Smooth muscle cell (in vitro differentiated cells): ENCODE results near the gene CHAMP1. TPM values are rescaled to one million over a fixed set of nuclear protein-coding genes. Genes with fewer than 3 reads are reported as not detected.

Experiments
- DNase-seq: peaks from one replicate; lab custom pipeline; 2025; ENCODE audit not compliant: unreplicated experiment; lab: John Stamatoyannopoulos, UW
- H2AFZ ChIP-seq: fragments of 200-600 bp; sonication (generic); 2 replicates; pipeline ENCODE4 v1.6.0; 2016; ENCODE audit warnings: antibody characterized with exemption, low read depth, mild to moderate bottlenecking
- H3F3A ChIP-seq: fragments of 200-600 bp; sonication (generic); 2 replicates; pipeline ENCODE4 v1.6.0; 2017; ENCODE audit warnings: antibody characterized with exemption, low read depth
- H3K27ac ChIP-seq: fragments of 200-600 bp; sonication (generic); 2 replicates; pipeline ENCODE4 v1.5.1; 2016; ENCODE audit warnings: low read depth, mild to moderate bottlenecking
- H3K27me3 ChIP-seq: fragments of 200-600 bp; sonication (generic); 2 replicates; pipeline ENCODE4 v1.6.1; 2016; ENCODE audit warnings: low read depth, mild to moderate bottlenecking
- H3K36me3 ChIP-seq: fragments of 200-600 bp; sonication (generic); 2 replicates; pipeline ENCODE4 v1.5.1; 2016; ENCODE audit warnings: low read depth
- H3K4me1 ChIP-seq: fragments of 200-600 bp; sonication (generic); 2 replicates; pipeline ENCODE4 v1.5.1; 2016; ENCODE audit warnings: low read depth
- H3K4me2 ChIP-seq: fragments of 200-600 bp; sonication (generic); 2 replicates; pipeline ENCODE4 v1.6.0; 2016; ENCODE audit warnings: mild to moderate bottlenecking
- H3K4me3 ChIP-seq: fragments of 200-600 bp; sonication (generic); 2 replicates; pipeline ENCODE4 v1.5.1; 2016; ENCODE audit warnings: mild to moderate bottlenecking
- H3K79me2 ChIP-seq: fragments of 200-600 bp; sonication (generic); 2 replicates; pipeline ENCODE4 v1.6.0; 2016; ENCODE audit warnings: low read depth, mild to moderate bottlenecking
- H3K9ac ChIP-seq: fragments of 200-600 bp; sonication (generic); 2 replicates; pipeline ENCODE4 v1.6.0; 2016; ENCODE audit warnings: low read depth
- H3K9me3 ChIP-seq: fragments of 200-600 bp; sonication (generic); replicated peaks from 2 replicates; pipeline ENCODE4 v1.5.1; 2016; ENCODE audit warnings: low read depth
- H4K20me1 ChIP-seq: fragments of 200-600 bp; sonication (generic); 2 replicates; pipeline ENCODE4 v1.6.0; 2016; ENCODE audit warnings: low read depth
- WGBS: methylation state at CpG from one replicate; pipeline ENCODE4 v1.1.7; 2016; ENCODE audit warnings: low lambda C conversion rate; 5-methylcytosine and 5-hydroxymethylcytosine counted together
- polyA plus RNA-seq: library from polyadenylated mRNA; unstranded; fragments of >200 nt; fragmentation: Nextera tagmentation; extraction: Ambion mirVana; gene quantifications from 2 replicates; pipeline ENCODE4 v1.2.1, GENCODE V29; 2016
- total RNA-seq: library from RNA; depleted of rRNA; stranded (reverse); fragments of >200 nt; gene quantifications from 2 replicates; pipeline ENCODE4 v1.2.3, GENCODE V29; 2014
- TF ChIP-seq, protein P1 (sequence below): fragments of 200-600 bp; sonication (generic); IDR thresholded peaks from 2 replicates; pipeline ENCODE4 v1.5.1; 2017; ENCODE audit warnings: borderline replicate concordance, mild to moderate bottlenecking, antibody characterized with exemption; ENCODE audit not compliant: insufficient read depth, poor library complexity, severe bottlenecking

The CHAMP1 gene
- total and polyA plus RNA-seq, 2 experiments from 2014 or later = 12.1 to 20.6 TPM

DNA sequence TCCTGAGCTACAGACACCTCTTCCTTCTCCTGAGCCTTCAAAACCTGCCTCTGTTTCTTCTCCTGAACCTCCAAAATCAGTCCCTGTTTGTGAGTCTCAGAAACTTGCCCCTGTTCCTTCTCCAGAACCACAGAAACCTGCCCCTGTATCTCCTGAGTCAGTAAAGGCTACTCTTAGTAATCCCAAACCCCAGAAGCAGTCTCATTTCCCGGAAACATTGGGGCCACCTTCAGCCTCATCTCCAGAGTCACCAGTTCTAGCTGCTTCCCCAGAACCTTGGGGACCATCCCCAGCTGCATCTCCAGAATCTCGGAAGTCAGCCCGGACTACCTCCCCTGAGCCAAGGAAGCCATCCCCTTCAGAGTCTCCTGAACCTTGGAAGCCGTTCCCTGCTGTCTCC lies 10.0 kb downstream of the CHAMP1 start:
- no peaks in the 10 kb centered on the region for H3K27me3 ChIP-seq
- TF ChIP-seq, protein P1, sequence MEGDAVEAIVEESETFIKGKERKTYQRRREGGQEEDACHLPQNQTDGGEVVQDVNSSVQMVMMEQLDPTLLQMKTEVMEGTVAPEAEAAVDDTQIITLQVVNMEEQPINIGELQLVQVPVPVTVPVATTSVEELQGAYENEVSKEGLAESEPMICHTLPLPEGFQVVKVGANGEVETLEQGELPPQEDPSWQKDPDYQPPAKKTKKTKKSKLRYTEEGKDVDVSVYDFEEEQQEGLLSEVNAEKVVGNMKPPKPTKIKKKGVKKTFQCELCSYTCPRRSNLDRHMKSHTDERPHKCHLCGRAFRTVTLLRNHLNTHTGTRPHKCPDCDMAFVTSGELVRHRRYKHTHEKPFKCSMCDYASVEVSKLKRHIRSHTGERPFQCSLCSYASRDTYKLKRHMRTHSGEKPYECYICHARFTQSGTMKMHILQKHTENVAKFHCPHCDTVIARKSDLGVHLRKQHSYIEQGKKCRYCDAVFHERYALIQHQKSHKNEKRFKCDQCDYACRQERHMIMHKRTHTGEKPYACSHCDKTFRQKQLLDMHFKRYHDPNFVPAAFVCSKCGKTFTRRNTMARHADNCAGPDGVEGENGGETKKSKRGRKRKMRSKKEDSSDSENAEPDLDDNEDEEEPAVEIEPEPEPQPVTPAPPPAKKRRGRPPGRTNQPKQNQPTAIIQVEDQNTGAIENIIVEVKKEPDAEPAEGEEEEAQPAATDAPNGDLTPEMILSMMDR = no peak
- H3K4me1 ChIP-seq = no peaks in the 10 kb centered on the region
- H3K4me3 ChIP-seq = no peak overlapping the region
- no peak overlapping the region for H3K27ac ChIP-seq
- no peak overlapping the region for H3K4me2 ChIP-seq
- no peak overlapping the region for H2AFZ ChIP-seq
- 98% methylated on average over 4 of the region's 4 CpGs for WGBS
- H3K9me3 ChIP-seq = no peaks in the 10 kb centered on the region
- H3K36me3 ChIP-seq = peaks cover 25% of the 10 kb centered on the region
- DNase-seq = no peak
- peaks cover 20% of the 10 kb centered on the region for H3K79me2 ChIP-seq
- H4K20me1 ChIP-seq = peaks cover 11% of the 10 kb centered on the region
- H3F3A ChIP-seq = no peaks in the 10 kb centered on the region
- H3K9ac ChIP-seq = no peak overlapping the region

DNA sequence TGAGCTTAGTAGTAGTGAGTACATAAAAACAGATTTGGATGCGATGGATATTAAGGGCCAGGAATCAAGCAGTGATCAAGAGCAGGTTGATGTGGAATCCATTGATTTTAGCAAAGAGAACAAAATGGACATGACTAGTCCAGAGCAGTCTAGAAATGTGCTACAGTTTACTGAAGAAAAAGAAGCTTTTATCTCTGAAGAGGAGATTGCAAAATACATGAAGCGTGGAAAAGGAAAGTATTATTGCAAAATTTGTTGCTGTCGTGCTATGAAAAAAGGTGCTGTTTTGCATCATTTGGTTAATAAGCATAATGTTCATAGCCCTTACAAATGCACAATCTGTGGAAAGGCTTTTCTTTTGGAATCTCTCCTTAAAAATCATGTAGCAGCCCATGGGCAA lies 11.4 kb downstream of the CHAMP1 start:
- Histone ChIP-seq H3F3A (no peaks in the 10 kb centered on the region), H3K79me2 (peaks cover 10% of the 10 kb centered on the region), H4K20me1 (no peaks in the 10 kb centered on the region), H3K4me1 (no peaks in the 10 kb centered on the region), H3K4me2 (no peak overlapping the region), H3K36me3 (peaks cover 25% of the 10 kb centered on the region), H3K9me3 (no peaks in the 10 kb centered on the region), H3K4me3 (no peak overlapping the region), H3K27ac (no peak overlapping the region), H3K9ac (no peak overlapping the region), H3K27me3 (no peaks in the 10 kb centered on the region), H2AFZ (no peak overlapping the region)
- TF ChIP-seq, protein P1 = no peak
- no peak for DNase-seq
- WGBS = 83% methylated on average over 3 of the region's 3 CpGs

DNA sequence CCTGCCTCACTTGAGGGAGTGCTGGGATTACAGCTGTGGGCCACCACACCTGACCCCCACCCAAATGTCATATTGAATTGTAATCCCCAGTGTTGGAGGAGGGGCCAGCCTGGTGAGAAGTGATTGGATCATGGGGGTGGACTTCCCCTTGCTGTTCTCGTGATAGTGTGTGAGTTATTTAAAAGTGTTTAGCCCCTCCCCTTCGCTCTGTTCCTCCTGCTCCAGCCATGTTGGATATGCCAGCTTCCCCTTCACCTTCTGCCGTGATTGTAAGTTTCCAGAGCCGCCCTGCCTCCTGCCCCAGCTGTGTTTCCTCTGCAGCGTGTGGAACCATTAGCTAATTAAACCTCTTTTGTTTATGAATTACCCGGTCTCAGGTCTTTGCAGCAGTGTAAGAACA lies 13.7 kb downstream of the CHAMP1 start:
- WGBS = 80% methylated on average over 6 of the region's 6 CpGs
- Histone ChIP-seq H3K36me3 (peaks cover 13% of the 10 kb centered on the region), H3K4me3 (no peak overlapping the region), H3K9me3 (no peaks in the 10 kb centered on the region), H3K27me3 (no peaks in the 10 kb centered on the region), H2AFZ (no peak overlapping the region), H3K27ac (no peak overlapping the region), H3K4me1 (peaks cover under 1% of the 10 kb centered on the region), H3K79me2 (no peaks in the 10 kb centered on the region), H4K20me1 (no peaks in the 10 kb centered on the region), H3K4me2 (no peak overlapping the region), H3K9ac (no peak overlapping the region), H3F3A (peaks cover 2% of the 10 kb centered on the region)
- DNase-seq = no peak
- TF ChIP-seq, protein P1 = no peak

- H3K36me3 ChIP-seq = peaks cover 10% of the 10 kb centered on the region
- H3K27me3 ChIP-seq = no peaks in the 10 kb centered on the region
- H2AFZ ChIP-seq = no peak overlapping the region
- no peak overlapping the region for H3K4me2 ChIP-seq
- H3K9ac ChIP-seq = no peak overlapping the region
- H3F3A ChIP-seq = peaks cover 3% of the 10 kb centered on the region
- WGBS = 100% methylated on average over 1 of the region's 1 CpG
- no peaks in the 10 kb centered on the region for H3K79me2 ChIP-seq
- no peaks in the 10 kb centered on the region for H4K20me1 ChIP-seq
- no peak overlapping the region for H3K27ac ChIP-seq
- no peak for DNase-seq
- H3K4me1 ChIP-seq = peaks cover 6% of the 10 kb centered on the region
- no peak overlapping the region for H3K4me3 ChIP-seq
- TF ChIP-seq, protein P1 = no peak
- no peaks in the 10 kb centered on the region for H3K9me3 ChIP-seq
Observed at GRCh38 chr13:114328595-114328994, 14.3 kb downstream of the CHAMP1 start.
